Esophagus muscularis mucosa (tissue), 4 donors: ENCODE measurements around the gene AFAP1. TPM values are rescaled to one million over a fixed set of nuclear protein-coding genes. Genes with fewer than 3 reads are reported as not detected.

ENCODE experiments used
- DNase-seq: peaks from one replicate; pipeline ENCODE4 v3.0.0-alpha.2; 2017; ENCODE audit errors: extremely low spot score
- H3K27ac ChIP-seq, 4 donors: fragments of 200-600 bp; sonication (generic); replicated peaks in 1 of 4; 1 replicate in 3 of 4; 2 replicates in 1 of 4; pipeline ENCODE4 v1.5.1; 2016 to 2019; ENCODE audit warnings: mild to moderate bottlenecking in 1 of 4
- H3K27me3 ChIP-seq, 4 donors: fragments of 200-600 bp; sonication (generic); one replicate each; pipeline versions ENCODE4 v1.5.1 to v1.6.0; 2016 to 2019
- H3K36me3 ChIP-seq, 4 donors: fragments of 200-600 bp; sonication (generic); one replicate each; pipeline ENCODE4 v1.5.1; 2016 to 2019
- H3K4me1 ChIP-seq, 4 donors: fragments of 200-600 bp; sonication (generic); one replicate each; pipeline ENCODE4 v1.5.1; 2016 to 2019
- H3K4me3 ChIP-seq, 4 donors: fragments of 200-600 bp; sonication (generic); 1 replicate in 2 of 4; 2 replicates in 2 of 4; pipeline ENCODE4 v1.5.1; 2016 to 2019; ENCODE audit warnings: mild to moderate bottlenecking in 4 of 4, moderate library complexity in 1 of 4
- H3K9me3 ChIP-seq, 4 donors: fragments of 200-600 bp; sonication (generic); 1 replicate in 3 of 4; 2 replicates in 1 of 4; pipeline ENCODE4 v1.5.1; 2016 to 2019
- CTCF ChIP-seq, 3 experiments: fragments of 200-600 bp in 2 of 3; fragments of 450-650 bp in 1 of 3; sonication (generic) in 2 of 3; IDR thresholded peaks; one replicate each; pipeline ENCODE4 v1.5.1; 2017 to 2019; ENCODE audit warnings: antibody characterized with exemption in 3 of 3, mild to moderate bottlenecking in 2 of 3, moderate library complexity in 1 of 3
- EP300 ChIP-seq: sonication (generic); formaldehyde crosslinking; IDR thresholded peaks from one replicate; pipeline ENCODE4 v1.6.1; 2017; ENCODE audit warnings: antibody characterized with exemption
- POLR2A ChIP-seq: fragments of 450-650 bp; IDR thresholded peaks from one replicate; pipeline ENCODE4 v1.6.1; 2017; ENCODE audit warnings: antibody characterized with exemption, moderate library complexity, mild to moderate bottlenecking, low read depth
- POLR2AphosphoS5 ChIP-seq, 2 donors: sonication (generic); formaldehyde crosslinking; IDR thresholded peaks; one replicate each; pipeline ENCODE4 v1.6.1; 2017; ENCODE audit warnings: antibody characterized with exemption in 2 of 2
- WGBS: methylation state at CpG from one replicate; pipeline ENCODE4 v1.1.5; 2018; 5-methylcytosine and 5-hydroxymethylcytosine counted together
- intact Hi-C: fragments of 100-400 bp; cut with DNase I; formaldehyde crosslinking; loops from one replicate; pipeline ENCODE4 v1.15.1; 2023
- total RNA-seq, 4 donors: library from RNA; depleted of rRNA; stranded (reverse); fragments of >200 nt; gene quantifications; one replicate each; pipeline versions ENCODE4 v1.1.0 to v1.2.1, GENCODE V29; 2016

Gene AFAP1
- total RNA-seq, 4 donors from 2014 or later, result 37.8 to 71.3 (median 50.9) TPM

GRCh38 chr4:7777017-7777710, 162.5 kb downstream of the AFAP1 start:
- H3K4me3 ChIP-seq, result no peak overlapping the region
- H3K27me3 ChIP-seq, result no peaks in the 10 kb centered on the region
- peaks cover 22 to 74% (median 43%) of the 10 kb centered on the region in 4 donors for H3K36me3 ChIP-seq
- no peaks in the 10 kb centered on the region for H3K9me3 ChIP-seq
- no peak for DNase-seq
- intact Hi-C loops, result no loop called here
- no peak overlapping the region for H3K27ac ChIP-seq
- peaks cover 21 to 60% (median 52%) of the 10 kb centered on the region in 4 donors for H3K4me1 ChIP-seq
- WGBS, result 93% methylated on average over 14 of the region's 17 CpGs
- TF ChIP-seq CTCF (IDR thresholded peaks at IDR 0.05) (no peak), EP300 (no peak), POLR2AphosphoS5 (IDR thresholded peaks at IDR 0.05) (no peak), POLR2A (no peak)

DNA sequence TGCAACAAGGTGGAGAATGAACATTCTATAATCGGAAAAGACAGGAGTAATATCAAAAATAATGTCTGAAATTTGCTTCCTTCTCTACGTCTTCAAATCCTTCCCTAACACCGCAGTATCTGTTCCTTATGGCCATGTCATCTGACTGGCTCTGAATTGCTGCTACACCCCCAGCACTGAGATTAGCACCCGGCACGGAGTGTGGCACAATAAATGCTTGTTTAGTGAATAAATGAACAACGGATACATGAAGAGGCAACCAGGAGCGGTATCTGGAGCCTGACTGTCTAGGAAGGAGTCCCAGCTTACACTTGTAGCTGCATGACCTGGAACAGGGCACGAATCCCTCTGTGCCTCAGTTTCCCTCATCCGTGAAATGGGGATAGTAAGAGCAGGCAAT, 164.3 kb downstream of the AFAP1 start:
- TF ChIP-seq POLR2AphosphoS5 (IDR thresholded peaks at IDR 0.05) (no peak), EP300 (no peak)
- H3K27me3 ChIP-seq, result no peaks in the 10 kb centered on the region
- WGBS, result 84% methylated on average over 9 of the region's 9 CpGs
- no peak overlapping the region for H3K4me3 ChIP-seq
- H3K36me3 ChIP-seq, result peaks cover 22 to 80% (median 55%) of the 10 kb centered on the region in 4 donors
- H3K4me1 ChIP-seq, result peaks cover 8 to 60% (median 46%) of the 10 kb centered on the region in 4 donors
- H3K27ac ChIP-seq, result no peak overlapping the region
- DNase-seq, result no peak
- H3K9me3 ChIP-seq, result no peaks in the 10 kb centered on the region
- intact Hi-C loops, result no loop called here

DNA sequence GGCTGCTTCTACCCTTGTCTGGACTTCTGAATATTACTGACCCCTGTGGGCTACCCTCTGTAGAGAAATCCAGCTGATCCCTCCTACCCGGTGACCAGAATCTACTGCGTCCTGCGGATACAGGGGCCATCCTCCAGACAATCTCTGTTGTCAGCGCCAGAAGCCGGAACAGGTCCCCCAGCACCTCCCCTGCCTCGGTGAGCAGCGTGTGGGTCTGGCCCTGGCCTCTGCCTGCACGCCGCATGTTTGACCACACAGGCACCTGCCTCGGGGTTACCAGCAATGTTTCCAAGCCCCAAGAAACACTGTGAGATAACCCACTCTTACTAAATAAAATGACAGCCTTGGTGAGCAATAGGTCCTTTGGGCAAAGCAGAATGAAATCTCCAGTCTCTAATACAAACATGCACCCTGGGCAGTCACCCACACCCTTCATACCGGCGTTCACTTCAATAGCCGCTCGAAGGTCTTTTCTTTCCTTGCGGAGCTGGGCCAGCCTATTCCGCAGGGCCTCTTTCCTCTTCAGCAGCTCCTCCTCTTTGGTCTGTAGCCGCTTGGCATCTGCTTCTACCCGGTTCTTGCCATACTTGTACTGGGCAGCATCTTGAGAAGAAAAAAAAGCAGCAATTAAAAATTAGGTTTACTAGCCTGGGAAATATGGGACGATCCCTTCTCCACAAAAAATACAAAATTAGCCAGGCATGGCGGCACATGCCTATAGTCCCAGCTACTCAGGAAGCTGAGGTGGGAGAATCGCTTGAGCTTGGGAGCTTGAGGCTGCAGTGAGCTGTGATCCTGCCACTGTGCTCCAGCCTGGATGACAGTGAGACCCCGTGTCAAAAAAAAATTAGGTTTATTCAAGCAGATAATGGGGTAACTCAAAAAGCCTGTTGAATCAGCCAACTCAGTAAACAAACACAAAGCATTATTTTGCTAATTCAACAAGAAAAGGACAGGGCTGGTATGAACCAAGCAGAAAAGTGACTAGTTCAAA, 165.1 kb downstream of the AFAP1 start:
- peaks cover 9 to 60% (median 46%) of the 10 kb centered on the region in 4 donors for H3K4me1 ChIP-seq
- TF ChIP-seq POLR2A (no peak), EP300 (no peak), CTCF (IDR thresholded peaks at IDR 0.05) (no peak), POLR2AphosphoS5 (IDR thresholded peaks at IDR 0.05) (no peak)
- no peaks in the 10 kb centered on the region for H3K27me3 ChIP-seq
- H3K9me3 ChIP-seq, result no peaks in the 10 kb centered on the region
- DNase-seq, result no peak
- intact Hi-C loops, result no loop called here
- H3K36me3 ChIP-seq, result peaks cover 27 to 88% (median 60%) of the 10 kb centered on the region in 4 donors
- no peak overlapping the region for H3K27ac ChIP-seq
- 93% methylated on average over 22 of the region's 22 CpGs for WGBS
- H3K4me3 ChIP-seq, result no peak overlapping the region

DNA sequence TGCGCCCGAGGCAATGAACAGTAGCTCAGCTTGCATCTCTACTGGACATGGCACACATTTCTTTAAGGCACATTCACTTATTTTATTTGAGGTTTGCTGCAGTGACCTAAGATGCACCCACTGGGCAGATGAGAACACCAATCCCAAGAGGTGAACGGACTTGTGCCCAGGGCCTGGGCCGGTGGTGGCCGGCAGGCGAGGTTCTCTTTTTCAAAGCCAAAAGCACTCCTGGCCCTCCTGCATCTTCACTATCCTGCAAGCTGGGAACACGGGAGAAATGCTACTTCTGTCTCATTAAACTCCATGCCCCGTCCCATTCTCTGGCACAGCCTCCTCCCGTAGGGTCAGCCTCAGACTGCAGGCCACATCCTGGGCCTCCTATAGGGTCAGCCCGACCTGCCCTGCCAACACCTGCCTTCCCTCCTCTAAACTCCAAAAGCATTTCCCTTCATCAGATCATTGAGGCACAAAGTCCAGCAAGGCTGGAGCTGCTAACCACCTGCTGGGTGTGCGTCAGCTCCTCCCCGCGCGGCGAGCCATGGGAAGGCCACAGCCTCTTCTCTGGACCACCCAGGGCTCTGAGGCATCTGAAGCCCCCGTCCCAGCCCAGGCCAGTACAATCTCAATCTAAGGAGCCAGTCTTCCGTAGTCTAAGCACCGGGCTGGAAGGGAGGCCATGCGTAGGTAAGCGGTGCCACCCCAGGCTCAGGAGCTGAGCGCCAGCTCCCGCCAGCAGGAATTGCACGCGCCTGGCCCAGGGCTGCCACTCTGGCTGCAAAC, 166.1 kb downstream of the AFAP1 start:
- 88% methylated on average over 24 of the region's 24 CpGs for WGBS
- Histone ChIP-seq H3K27ac (peak overlapping the region; percentile 58 to 78 (median 60)), H3K27me3 (no peaks in the 10 kb centered on the region), H3K4me3 (no peak overlapping the region), H3K4me1 (peaks cover 16 to 60% (median 45%) of the 10 kb centered on the region in 4 donors), H3K9me3 (no peaks in the 10 kb centered on the region), H3K36me3 (peaks cover 27 to 96% (median 68%) of the 10 kb centered on the region in 4 donors)
- no peak for TF ChIP-seq POLR2AphosphoS5 (IDR thresholded peaks at IDR 0.05)
- TF ChIP-seq EP300, result no peak
- no peak for TF ChIP-seq POLR2A
- no peak for TF ChIP-seq CTCF (IDR thresholded peaks at IDR 0.05)
- no peak for DNase-seq
- intact Hi-C loops, result no loop called here
